SU-DHL-6 (cell line): ENCODE data around the gene RUBCNL.
A peak's percentile ranks its signal among the peaks of the same experiment; 100 is the strongest.
"Not testable (repeated sequence)": the region's sequence is repeated elsewhere in the genome, so short reads cannot be mapped to it uniquely, and the experiment has no call there.

Experiments used
- H2AFZ ChIP-seq: fragments of 200-600 bp; sonication (generic); 2 replicates; pipeline ENCODE4 v1.6.1; 2014; ENCODE audit warnings: low read depth, mild to moderate bottlenecking, moderate library complexity, mixed read lengths, antibody characterized with exemption, low read length; ENCODE audit not compliant: severe bottlenecking
- H3F3A ChIP-seq: fragments of 200-600 bp; shearing (Covaris generic); 2 replicates; pipeline ENCODE4 v1.6.0; 2016; ENCODE audit warnings: antibody characterized with exemption, mild to moderate bottlenecking; ENCODE audit not compliant: insufficient read depth
- H3K27ac ChIP-seq: fragments of 200-600 bp; sonication (generic); 2 replicates; pipeline ENCODE4 v1.5.1; 2016; ENCODE audit warnings: low read depth, mild to moderate bottlenecking, low read length, moderate library complexity, mixed read lengths
- H3K27me3 ChIP-seq: fragments of 200-600 bp; sonication (generic), shearing (Covaris generic); 2 replicates; pipeline ENCODE4 v1.6.0; 2014; ENCODE audit warnings: mild to moderate bottlenecking, low read length
- H3K36me3 ChIP-seq: fragments of 200-600 bp; sonication (generic); 2 replicates; pipeline ENCODE4 v1.6.1; 2014; ENCODE audit warnings: mild to moderate bottlenecking, low read length, mixed read lengths
- H3K4me2 ChIP-seq: fragments of 300-600, 200-600 bp; shearing (Covaris generic), sonication (generic); 2 replicates; pipeline ENCODE4 v1.6.0; 2014; ENCODE audit warnings: low read length, low read depth, mild to moderate bottlenecking; ENCODE audit not compliant: poor library complexity, severe bottlenecking
- H3K4me3 ChIP-seq: fragments of 200-600 bp; sonication (generic); 2 replicates; pipeline ENCODE4 v1.5.1; 2014; ENCODE audit warnings: antibody characterized with exemption, low read length, mild to moderate bottlenecking, mixed read lengths; ENCODE audit not compliant: insufficient read depth, poor library complexity, severe bottlenecking
- H3K79me2 ChIP-seq: fragments of 200-600 bp; sonication (generic); 2 replicates; pipeline ENCODE4 v1.6.1; 2014; ENCODE audit warnings: mild to moderate bottlenecking, low read length, moderate library complexity; ENCODE audit not compliant: insufficient read depth
- H3K9ac ChIP-seq: fragments of 200-600 bp; sonication (generic); 2 replicates; pipeline ENCODE4 v1.7.0; 2014; ENCODE audit warnings: mild to moderate bottlenecking, low read length
- H3K9me2 ChIP-seq: fragments of 200-600 bp; sonication (generic); replicated peaks from 2 replicates; pipeline ENCODE4 v1.6.1; 2014; ENCODE audit warnings: low read length; ENCODE audit not compliant: insufficient read depth
- H3K9me3 ChIP-seq: fragments of 200-600 bp; sonication (generic); 2 replicates; pipeline ENCODE4 v1.6.1; 2014; ENCODE audit warnings: low read length, mixed read lengths; ENCODE audit not compliant: insufficient read depth
- H4K20me1 ChIP-seq: fragments of 200-600 bp; sonication (generic); 2 replicates; pipeline ENCODE4 v1.6.1; 2014; ENCODE audit warnings: low read depth, mild to moderate bottlenecking, antibody characterized with exemption, low read length, moderate library complexity, mixed read lengths
- CTCF ChIP-seq: fragments of 200-600 bp; sonication (generic); IDR thresholded peaks from one replicate; pipeline ENCODE4 v1.5.1; 2017; ENCODE audit warnings: antibody characterized with exemption, mild to moderate bottlenecking, low read length, moderate library complexity; ENCODE audit not compliant: insufficient read depth, poor library complexity, severe bottlenecking
- EZH2phosphoT487 ChIP-seq: fragments of 200-600 bp; sonication (generic), shearing (Covaris generic); conservative IDR thresholded peaks from 2 replicates; pipeline ENCODE4 v1.6.1; 2018; ENCODE audit warnings: mild to moderate bottlenecking, antibody characterized with exemption, low read length, moderate library complexity, mixed read lengths

The RUBCNL gene

GRCh38 chr13:46374710-46375109 is 12.3 kb downstream of the RUBCNL start:
- H3K27ac ChIP-seq: peak overlapping the region; percentile 77
- H3K9me2 ChIP-seq: no peaks in the 10 kb centered on the region
- H3K36me3 ChIP-seq: no peaks in the 10 kb centered on the region
- peaks cover 77% of the 10 kb centered on the region for H3K79me2 ChIP-seq
- H3K9ac ChIP-seq: no peak overlapping the region
- H2AFZ ChIP-seq: no peak overlapping the region
- H3K4me3 ChIP-seq: no peak overlapping the region
- no peaks in the 10 kb centered on the region for H4K20me1 ChIP-seq
- TF ChIP-seq EZH2phosphoT487 (no peak), CTCF (no peak)
- no peaks in the 10 kb centered on the region for H3K27me3 ChIP-seq
- no peaks in the 10 kb centered on the region for H3K9me3 ChIP-seq
- peaks cover 55% of the 10 kb centered on the region for H3F3A ChIP-seq
- peak overlapping the region; percentile 36 for H3K4me2 ChIP-seq

- TF ChIP-seq EZH2phosphoT487: no peak
- TF ChIP-seq CTCF: no peak
These were observed 13.4 kb downstream of the RUBCNL start for GRCh38 chr13:46373623-46374022.

GRCh38 chr13:46372938-46373337 is 14.1 kb downstream of the RUBCNL start:
- H3K9me2 ChIP-seq, H3K9me3 ChIP-seq, H3K27me3 ChIP-seq, H3K4me3 ChIP-seq, H4K20me1 ChIP-seq, H2AFZ ChIP-seq: not testable (repeated sequence)
- Histone ChIP-seq H3K4me2 (peak overlapping the region; percentile 53), H3K27ac (peak overlapping the region; percentile 77), H3K36me3 (peaks cover 10% of the 10 kb centered on the region; the same call in 1 of the 2 replicates), H3K9ac (peak overlapping the region; percentile 35), H3K79me2 (peaks cover 71% of the 10 kb centered on the region), H3F3A (peaks cover 39% of the 10 kb centered on the region)

More at GRCh38 chr13:46373623-46374022, 13.4 kb downstream of the RUBCNL start:
- Histone ChIP-seq H3K4me2 (peak overlapping the region; percentile 53), H3K79me2 (peaks cover 67% of the 10 kb centered on the region), H3K27me3 (no peaks in the 10 kb centered on the region), H2AFZ (no peak overlapping the region), H3K36me3 (peaks cover 3% of the 10 kb centered on the region; the same call in 1 of the 2 replicates), H3F3A (peaks cover 46% of the 10 kb centered on the region), H3K9me3 (no peaks in the 10 kb centered on the region), H4K20me1 (no peaks in the 10 kb centered on the region), H3K9ac (peak overlapping the region; percentile 35), H3K4me3 (no peak overlapping the region), H3K27ac (peak overlapping the region; percentile 77), H3K9me2 (no peaks in the 10 kb centered on the region)

- no peak overlapping the region for H3K4me2 ChIP-seq
- no peak overlapping the region for H2AFZ ChIP-seq
- H3K9me2 ChIP-seq: no peaks in the 10 kb centered on the region
- H4K20me1 ChIP-seq: no peaks in the 10 kb centered on the region
- no peak overlapping the region for H3K9ac ChIP-seq
- H3K36me3 ChIP-seq: peaks cover 19% of the 10 kb centered on the region; the same call in 1 of the 2 replicates
- H3K9me3 ChIP-seq: no peaks in the 10 kb centered on the region
- H3K79me2 ChIP-seq: peaks cover 67% of the 10 kb centered on the region
- peak overlapping the region; percentile 77 for H3K27ac ChIP-seq
- H3F3A ChIP-seq: peaks cover 31% of the 10 kb centered on the region
- H3K4me3 ChIP-seq: no peak overlapping the region
- H3K27me3 ChIP-seq: no peaks in the 10 kb centered on the region
- no peak for TF ChIP-seq CTCF
- no peak for TF ChIP-seq EZH2phosphoT487
These were observed 15.0 kb downstream of the RUBCNL start for GRCh38 chr13:46372071-46372470.
